HepG2 (cell line): ENCODE data around the gene ADRA1B. TPM values are rescaled to one million over a fixed set of nuclear protein-coding genes. Genes with fewer than 3 reads are reported as not detected.

ENCODE experiments used
- ATAC-seq: fragments of 200-7000 bp; cut with Tn5 transposase; 3 replicates; pipeline ENCODE4 v1.9.1; 2020; ENCODE audit warnings: mild to moderate bottlenecking, moderate library complexity
- BruUV-seq: library from RNA; stranded (reverse); fragments of 400-500 nt; replicated peaks from 2 replicates; lab custom pipeline; 2021; lab: Mats Ljungman, UMichigan
- CTCF ChIA-PET: fragments of 300-600 bp; formaldehyde crosslinking; extraction: SDS; loops from one replicate; lab custom pipeline; 2021; ENCODE audit warnings: low total read pairs, inconsistent platforms, low intra/inter-chr PET ratio; lab: Yijun Ruan, JAX
- POLR2A ChIA-PET: fragments of 350-600 bp; sonication (Branson Sonifier 250); formaldehyde crosslinking; loops from one replicate; lab custom pipeline; 2020; ENCODE audit warnings: antibody characterized with exemption, inconsistent platforms; lab: Yijun Ruan, JAX
- DNase-seq: peaks from one replicate; pipeline ENCODE4 v3.0.0-alpha.2; 2015; ENCODE audit warnings: low spot score
- FAIRE-seq: peaks from 3 replicates; lab custom pipeline; 2011; peaks lifted over from hg19 to GRCh38; lab: Jason Lieb, UNC
- H2AFZ ChIP-seq: one replicate; pipeline ENCODE4 v1.6.1; 2011; ENCODE audit warnings: low read length, inconsistent platforms
- H3K27ac ChIP-seq: fragments of 300-600 bp; 3 replicates; pipeline ENCODE4 v1.8.0; 2011; ENCODE audit warnings: mixed run types, mild to moderate bottlenecking, mixed read lengths, low read length, inconsistent platforms; ENCODE audit not compliant: insufficient read depth; ENCODE audit errors: extremely low read length
- H3K27me3 ChIP-seq, 2 experiments: fragments of 200-600 bp in 1 of 2; 2 replicates in 1 of 2; 3 replicates in 1 of 2; pipeline versions ENCODE4 v1.6.0 to v1.8.0; 2011; ENCODE audit warnings: low read length in 2 of 2, mild to moderate bottlenecking in 2 of 2, moderate library complexity in 2 of 2, inconsistent platforms in 1 of 2; ENCODE audit not compliant: insufficient read depth in 2 of 2, control insufficient read depth in 1 of 2
- H3K36me3 ChIP-seq, 2 experiments: fragments of 200-600 bp in 1 of 2; replicated peaks in 1 of 2; 2 replicates in 1 of 2; 3 replicates in 1 of 2; pipeline versions ENCODE4 v1.5.1 to v1.8.0; 2011; ENCODE audit warnings: low read length in 2 of 2, inconsistent platforms in 1 of 2; ENCODE audit not compliant: insufficient read depth in 2 of 2, control insufficient read depth in 1 of 2
- H3K4me1 ChIP-seq: 2 replicates; pipeline ENCODE4 v1.5.1; 2012; ENCODE audit warnings: low read length, inconsistent platforms; ENCODE audit not compliant: insufficient read depth
- H3K4me2 ChIP-seq: 2 replicates; pipeline ENCODE4 v1.6.0; 2011; ENCODE audit warnings: low read depth, low read length, inconsistent platforms
- H3K4me3 ChIP-seq, 3 experiments: fragments of 200-600 bp in 1 of 3; sonication (generic), shearing (Covaris generic) in 1 of 3; replicated peaks in 1 of 3; 2 replicates each; pipeline ENCODE4 v1.5.1; 2011 to 2016; ENCODE audit warnings: low read length in 3 of 3, inconsistent platforms in 2 of 3, low read depth in 2 of 3, mild to moderate bottlenecking in 2 of 3, control low read depth in 1 of 3, mixed read lengths in 1 of 3; ENCODE audit not compliant: insufficient read depth in 1 of 3
- H3K79me2 ChIP-seq: one replicate; pipeline ENCODE4 v1.6.1; 2011; ENCODE audit warnings: low read length, inconsistent platforms; ENCODE audit not compliant: insufficient read depth
- H3K9ac ChIP-seq: 2 replicates; pipeline ENCODE4 v1.6.0; 2011; ENCODE audit warnings: mild to moderate bottlenecking, low read depth, low read length, inconsistent platforms; ENCODE audit not compliant: insufficient read depth
- H3K9me3 ChIP-seq: 2 replicates; pipeline ENCODE4 v1.5.1; 2012; ENCODE audit warnings: mild to moderate bottlenecking, low read length
- H4K20me1 ChIP-seq: 2 replicates; pipeline ENCODE4 v1.6.0; 2011; ENCODE audit warnings: inconsistent platforms, mild to moderate bottlenecking, low read length, moderate library complexity; ENCODE audit not compliant: insufficient read depth
- GATAD1 ChIP-seq: IDR thresholded peaks from 2 replicates; pipeline ENCODE4 v1.6.1; 2016; ENCODE audit warnings: missing genetic modification reagents, missing compliant biosample characterization
- HIVEP1 ChIP-seq: sonication (generic); formaldehyde crosslinking; IDR thresholded peaks from 2 replicates; pipeline ENCODE4 v1.4.0; 2020; ENCODE audit warnings: mild to moderate bottlenecking, missing genetic modification reagents
- NFYC ChIP-seq: IDR thresholded peaks from 2 replicates; pipeline ENCODE4 v1.6.1; 2016; ENCODE audit warnings: missing genetic modification reagents, missing compliant biosample characterization
- PAX8 ChIP-seq: sonication (generic); formaldehyde crosslinking; IDR thresholded peaks from 2 replicates; pipeline ENCODE4 v1.8.0; 2022; ENCODE audit warnings: mild to moderate bottlenecking, missing genetic modification reagents, borderline replicate concordance
- POLR2AphosphoS5 ChIP-seq: IDR thresholded peaks from 2 replicates; pipeline ENCODE4 v1.6.1; 2012; ENCODE audit warnings: low read depth, low read length
- STAT6 ChIP-seq: sonication (generic); formaldehyde crosslinking; IDR thresholded peaks from 2 replicates; pipeline ENCODE4 v1.4.0; 2020; ENCODE audit warnings: missing genetic modification reagents, mild to moderate bottlenecking, borderline replicate concordance
- SYNCRIP ChIP-seq: fragments of 200-400 bp; formaldehyde crosslinking; IDR thresholded peaks from 2 replicates; pipeline ENCODE4 v1.6.1; 2018; ENCODE audit warnings: mild to moderate bottlenecking, low read depth, low read length; ENCODE audit not compliant: insufficient read depth
- TFAP4 ChIP-seq: sonication (generic); IDR thresholded peaks from 2 replicates; pipeline ENCODE4 v1.6.1; 2016; ENCODE audit warnings: low read depth, borderline replicate concordance
- ZFYVE20 ChIP-seq: sonication (generic); formaldehyde crosslinking; IDR thresholded peaks from 2 replicates; pipeline ENCODE4 v1.8.0; 2023; ENCODE audit warnings: low read depth, mild to moderate bottlenecking, moderate library complexity, missing genetic modification reagents, borderline replicate concordance
- ZNF136 ChIP-seq: sonication (generic); formaldehyde crosslinking; IDR thresholded peaks from 2 replicates; pipeline ENCODE4 v1.8.1; 2022; ENCODE audit warnings: low read depth, mild to moderate bottlenecking, moderate library complexity, missing genetic modification reagents
- ZNF446 ChIP-seq: sonication (generic); formaldehyde crosslinking; IDR thresholded peaks from 2 replicates; pipeline ENCODE4 v1.5.0; 2020; ENCODE audit warnings: mild to moderate bottlenecking, missing genetic modification reagents
- ZNF451 ChIP-seq: sonication (generic); formaldehyde crosslinking; IDR thresholded peaks from 2 replicates; pipeline ENCODE4 v1.5.0; 2020; ENCODE audit warnings: mild to moderate bottlenecking, missing genetic modification reagents
- ZNF468 ChIP-seq: sonication (generic); formaldehyde crosslinking; IDR thresholded peaks from 2 replicates; pipeline ENCODE4 v1.8.0; 2022; ENCODE audit warnings: mild to moderate bottlenecking, moderate library complexity, missing genetic modification reagents
- ZNF589 ChIP-seq: sonication (generic); formaldehyde crosslinking; conservative IDR thresholded peaks from 2 replicates; pipeline ENCODE4 v1.8.0; 2022; ENCODE audit warnings: mild to moderate bottlenecking, moderate library complexity, missing genetic modification reagents
- ZNF616 ChIP-seq: sonication (generic); formaldehyde crosslinking; IDR thresholded peaks from 2 replicates; pipeline ENCODE4 v1.5.0; 2020; ENCODE audit warnings: low read depth, mild to moderate bottlenecking, missing genetic modification reagents
- ZNF766 ChIP-seq: sonication (generic); formaldehyde crosslinking; IDR thresholded peaks from 2 replicates; pipeline ENCODE4 v1.5.0; 2020; ENCODE audit warnings: missing genetic modification reagents, borderline replicate concordance
- WGBS: methylation state at CpG from one replicate; pipeline ENCODE4 v1.1.6; 2017; ENCODE audit warnings: low lambda C conversion rate; 5-methylcytosine and 5-hydroxymethylcytosine counted together
- in situ Hi-C: cut with HindIII; loops from 2 replicates; pipeline ENCODE4 v1.10.0; 2017; ENCODE audit warnings: low pct_unique_long_range_greater_than_20kb; ENCODE audit not compliant: extremely low pct_ligation_motif_present
- intact Hi-C: fragments of 100-400 bp; cut with micrococcal nuclease; formaldehyde crosslinking; loops from one replicate; pipeline ENCODE4 v1.10.0; 2022; ENCODE audit not compliant: unreplicated experiment
- polyA plus RNA-seq, 8 experiments: library from polyadenylated mRNA; depleted of rRNA in 3 of 8; stranded (reverse) in 7 of 8; unstranded in 1 of 8; fragments of >200 nt; fragmentation: Illumina TruSeq in 4 of 8; extraction: Trizol in 4 of 8; gene quantifications; 2 replicates each; pipeline versions ENCODE4 v1.2.1 to v1.2.3, GENCODE V29; 2011 to 2016; ENCODE audit warnings: low read depth in 4 of 8, missing spikeins in 1 of 8, mixed read lengths in 1 of 8; ENCODE audit not compliant: insufficient read depth in 1 of 8
- total RNA-seq, 5 experiments: library from RNA; depleted of rRNA; stranded (reverse); fragments of >200 nt; fragmentation: Illumina TruSeq; extraction: Trizol; gene quantifications; 2 replicates each; pipeline ENCODE4 v1.2.3, GENCODE V29; 2016; ENCODE audit warnings: low read depth in 1 of 5

The ADRA1B gene
- total and polyA plus RNA-seq, 2 of the 13 experiments (the other 11 are each of a cell fraction or from before 2014, with no cell fraction given), result not detected

- no peak for DNase-seq
- WGBS, result 98% methylated on average over 7 of the region's 7 CpGs
- Histone ChIP-seq H3K36me3 (peaks cover 3 to 18% of the 10 kb centered on the region in 2 experiments; a peak in 4 of 5 replicates), H3K27ac (no peak overlapping the region), H3K4me3 (no peak overlapping the region), H3K9ac (no peak overlapping the region)
- no TSS peak for BruUV-seq
- TF ChIP-seq ZFYVE20 (CRISPR knock-in tag) (no peak), ZNF468 (no peak), ZNF589 (CRISPR knock-in tag) (no peak), TFAP4 (no peak), ZNF451 (CRISPR knock-in tag) (no peak), ZNF446 (CRISPR knock-in tag) (no peak), ZNF136 (CRISPR knock-in tag) (no peak), NFYC (no peak), POLR2AphosphoS5 (no peak), HIVEP1 (CRISPR knock-in tag) (no peak), GATAD1 (CRISPR knock-in tag) (no peak), ZNF766 (CRISPR knock-in tag) (no peak), SYNCRIP (no peak), STAT6 (no peak), PAX8 (no peak), ZNF616 (no peak)
- TF ChIP-seq, all 625 proteins: peak for 0
- Histone ChIP-seq H3K4me2 (no peak overlapping the region), H4K20me1 (no peaks in the 10 kb centered on the region), H3K9me3 (no peaks in the 10 kb centered on the region), H2AFZ (no peak overlapping the region), H3K79me2 (no peaks in the 10 kb centered on the region), H3K27me3 (no peaks in the 10 kb centered on the region), H3K4me1 (no peaks in the 10 kb centered on the region)
- CTCF ChIA-PET, result no interaction called here
- in situ Hi-C loops (no loop called here), intact Hi-C loops (loop anchor here (5.0 kb wide), 2 partner anchors 177 to 327 kb away; no protein-coding TSS in a partner anchor)
- ATAC-seq (no peak), FAIRE-seq (no peak)
- POLR2A ChIA-PET, result no interaction called here
Observed at GRCh38 chr5:160020266-160020770, 104.0 kb downstream of the ADRA1B start.
